Measurements from ENCODE around the gene ZBTB38.

DNA sequence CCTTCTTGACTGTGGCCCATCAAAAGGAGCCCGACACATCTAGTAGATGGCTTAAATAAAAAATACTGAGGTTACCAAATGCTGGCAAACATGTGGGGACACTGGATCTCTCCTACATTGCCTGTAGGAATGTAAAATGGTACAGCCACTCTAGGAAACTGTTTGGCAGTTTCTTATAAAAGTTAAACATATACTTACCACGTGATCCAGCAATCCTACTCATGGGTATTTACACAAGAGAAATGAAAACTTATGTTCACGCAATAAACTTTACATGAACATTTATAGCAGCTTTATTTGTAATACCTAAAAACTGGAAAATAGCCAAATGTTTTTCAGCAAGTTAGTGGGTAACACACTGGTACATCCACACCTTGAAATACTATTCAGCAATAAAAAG, 9.1 kb downstream of the ZBTB38 start:
- TF ChIP-seq, protein P1, sequence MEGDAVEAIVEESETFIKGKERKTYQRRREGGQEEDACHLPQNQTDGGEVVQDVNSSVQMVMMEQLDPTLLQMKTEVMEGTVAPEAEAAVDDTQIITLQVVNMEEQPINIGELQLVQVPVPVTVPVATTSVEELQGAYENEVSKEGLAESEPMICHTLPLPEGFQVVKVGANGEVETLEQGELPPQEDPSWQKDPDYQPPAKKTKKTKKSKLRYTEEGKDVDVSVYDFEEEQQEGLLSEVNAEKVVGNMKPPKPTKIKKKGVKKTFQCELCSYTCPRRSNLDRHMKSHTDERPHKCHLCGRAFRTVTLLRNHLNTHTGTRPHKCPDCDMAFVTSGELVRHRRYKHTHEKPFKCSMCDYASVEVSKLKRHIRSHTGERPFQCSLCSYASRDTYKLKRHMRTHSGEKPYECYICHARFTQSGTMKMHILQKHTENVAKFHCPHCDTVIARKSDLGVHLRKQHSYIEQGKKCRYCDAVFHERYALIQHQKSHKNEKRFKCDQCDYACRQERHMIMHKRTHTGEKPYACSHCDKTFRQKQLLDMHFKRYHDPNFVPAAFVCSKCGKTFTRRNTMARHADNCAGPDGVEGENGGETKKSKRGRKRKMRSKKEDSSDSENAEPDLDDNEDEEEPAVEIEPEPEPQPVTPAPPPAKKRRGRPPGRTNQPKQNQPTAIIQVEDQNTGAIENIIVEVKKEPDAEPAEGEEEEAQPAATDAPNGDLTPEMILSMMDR (conservative IDR thresholded peaks at IDR 0.05; ENCODE audit: low read depth, low read length), result no peak
- TF ChIP-seq EZH2 (IDR thresholded peaks at IDR 0.05; ENCODE audit: low read length, unreplicated experiment), result no peak
- no peak for TF ChIP-seq EZH2phosphoT487 (IDR thresholded peaks at IDR 0.05; ENCODE audit: borderline replicate concordance, low read length)
